Measurements from ENCODE around the gene CEP20.
A peak's percentile ranks its signal among the peaks of the same experiment; 100 is the strongest.

- TF ChIP-seq CTCF (IDR thresholded peaks at IDR 0.05) (peak; percentile 34 to 75 (median 69)), POLR2A (IDR thresholded peaks at IDR 0.05) (no peak)
Observed at GRCh38 chr16:15874745-15875314, 13.6 kb downstream of the CEP20 start.

Data from thyroid gland (tissue), 4 donors.